Natural killer cell (primary cell): Measurements from ENCODE around the gene AMOTL2. TPM values are rescaled to one million over a fixed set of nuclear protein-coding genes. Genes with fewer than 3 reads are reported as not detected.
A peak's percentile ranks its signal among the peaks of the same experiment; 100 is the strongest.

ENCODE experiments used
- ATAC-seq, 3 donors: fragments of 150-1000 bp in 2 of 3; fragments of 200-7000 bp in 1 of 3; cut with Tn5 transposase; 1 replicate in 1 of 3; 2 replicates in 2 of 3; pipeline ENCODE4 v1.10.0; 2021; ENCODE audit warnings: mild to moderate bottlenecking in 2 of 3, moderate library complexity in 2 of 3
- DNase-seq, 2 donors: peaks; one replicate each; pipeline versions ENCODE4 v3.0.0 to v3.0.0-alpha.2; 2013 to 2021; ENCODE audit warnings: mixed read lengths in 1 of 2
- H3K27ac ChIP-seq: one replicate; pipeline ENCODE4 v1.5.1; 2013; ENCODE audit warnings: mild to moderate bottlenecking, low read length
- H3K27me3 ChIP-seq: one replicate; pipeline ENCODE4 v1.6.1; 2013; ENCODE audit warnings: low read length; ENCODE audit not compliant: control insufficient read depth, insufficient read depth
- H3K36me3 ChIP-seq: one replicate; pipeline ENCODE4 v1.6.1; 2013; ENCODE audit warnings: low read length; ENCODE audit not compliant: control insufficient read depth, insufficient read depth
- H3K4me1 ChIP-seq: one replicate; pipeline ENCODE4 v1.6.1; 2013; ENCODE audit warnings: low read length; ENCODE audit not compliant: control insufficient read depth, insufficient read depth
- H3K4me3 ChIP-seq: one replicate; pipeline ENCODE4 v1.5.1; 2013; ENCODE audit warnings: low read length
- H3K9me3 ChIP-seq: one replicate; pipeline ENCODE4 v1.6.1; 2013; ENCODE audit warnings: low read length; ENCODE audit not compliant: control insufficient read depth, insufficient read depth
- H3K27ac Mint-ChIP-seq, 2 donors: one replicate each; pipeline ENCODE4 v1.8.0; 2022; ENCODE audit warnings: mild to moderate bottlenecking in 2 of 2, mixed read lengths in 2 of 2, moderate library complexity in 1 of 2
- H3K27me3 Mint-ChIP-seq, 2 donors: one replicate each; pipeline ENCODE4 v1.8.0; 2022; ENCODE audit warnings: low read depth in 2 of 2, mixed read lengths in 2 of 2
- H3K36me3 Mint-ChIP-seq: one replicate; pipeline ENCODE4 v1.8.0; 2022; ENCODE audit warnings: mixed read lengths
- H3K4me1 Mint-ChIP-seq, 2 donors: one replicate each; pipeline ENCODE4 v1.8.0; 2022; ENCODE audit warnings: mixed read lengths in 2 of 2
- H3K4me3 Mint-ChIP-seq: one replicate; pipeline ENCODE4 v1.8.0; 2022; ENCODE audit warnings: mild to moderate bottlenecking, moderate library complexity, mixed read lengths
- H3K9me3 Mint-ChIP-seq, 2 donors: one replicate each; pipeline ENCODE4 v1.8.0; 2022; ENCODE audit warnings: mixed read lengths in 2 of 2
- WGBS: methylation state at CpG from one replicate; pipeline ENCODE4 v1.1.7; 2013; ENCODE audit warnings: missing lambda C conversion rate; ENCODE audit not compliant: insufficient coverage; 5-methylcytosine and 5-hydroxymethylcytosine counted together
- intact Hi-C: fragments of 100-400 bp; cut with micrococcal nuclease; formaldehyde crosslinking; loops from one replicate; pipeline ENCODE4 v1.14.2; 2022
- total RNA-seq, 4 donors: library from RNA; stranded (reverse); fragments of 120-200 nt in 1 of 4; gene quantifications; one replicate each; pipeline versions ENCODE4 v1.2.3 to v1.2.4, GENCODE V29; 2013 to 2022
- TF ChIP-seq, protein P1 (sequence below): fragments of 200-600 bp; IDR thresholded peaks from one replicate; pipeline ENCODE4 v1.8.0; 2022; ENCODE audit warnings: antibody characterized with exemption

AMOTL2 gene
- total RNA-seq, 3 donors from 2014 or later (not counting 1 experiment from before 2014, with no cell fraction given) = not detected

DNA sequence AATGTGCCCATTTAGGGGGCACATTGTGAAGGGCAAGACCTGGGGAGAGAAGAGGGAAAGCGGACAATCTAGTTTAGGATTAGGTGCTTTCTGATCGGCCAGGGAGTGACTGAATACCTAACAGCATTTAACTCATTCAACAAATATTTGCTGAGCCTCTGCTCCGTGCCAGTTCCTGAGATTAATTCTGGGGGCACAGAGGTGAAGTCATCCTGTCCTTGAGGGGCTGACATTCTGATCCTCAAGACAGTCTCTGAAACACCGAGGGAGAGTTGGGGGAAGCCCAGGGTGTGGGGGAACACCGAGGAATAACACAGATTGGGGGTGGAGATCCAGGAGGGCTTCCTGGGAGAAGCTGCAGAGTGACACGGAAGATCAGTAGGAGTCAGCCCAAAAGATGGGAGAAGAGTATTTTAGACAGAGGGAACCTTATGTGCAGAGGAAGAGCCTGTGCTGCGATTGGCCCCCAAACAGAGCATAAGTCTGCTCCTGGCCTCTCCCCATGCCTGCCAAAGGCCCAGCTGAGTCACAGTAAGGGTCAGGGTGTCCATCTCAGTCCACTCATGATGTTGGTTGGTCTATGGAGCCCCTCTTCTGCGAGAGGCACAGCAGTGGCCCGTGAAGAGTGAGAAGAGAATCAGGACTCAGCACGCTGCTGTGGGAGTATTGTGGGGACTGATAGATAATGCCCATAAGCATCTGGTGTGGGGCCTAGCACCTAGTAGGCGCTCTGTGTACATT lies 60.2 kb downstream of the AMOTL2 start:
- peaks cover 0 to 5% of the 10 kb centered on the region in 2 donors for H3K4me1 Mint-ChIP-seq
- no peak overlapping the region for H3K27ac Mint-ChIP-seq
- no peak for DNase-seq
- no peaks in the 10 kb centered on the region for H3K36me3 Mint-ChIP-seq
- intact Hi-C loops = no loop called here
- no peak overlapping the region for H3K4me3 Mint-ChIP-seq
- TF ChIP-seq, protein P1, sequence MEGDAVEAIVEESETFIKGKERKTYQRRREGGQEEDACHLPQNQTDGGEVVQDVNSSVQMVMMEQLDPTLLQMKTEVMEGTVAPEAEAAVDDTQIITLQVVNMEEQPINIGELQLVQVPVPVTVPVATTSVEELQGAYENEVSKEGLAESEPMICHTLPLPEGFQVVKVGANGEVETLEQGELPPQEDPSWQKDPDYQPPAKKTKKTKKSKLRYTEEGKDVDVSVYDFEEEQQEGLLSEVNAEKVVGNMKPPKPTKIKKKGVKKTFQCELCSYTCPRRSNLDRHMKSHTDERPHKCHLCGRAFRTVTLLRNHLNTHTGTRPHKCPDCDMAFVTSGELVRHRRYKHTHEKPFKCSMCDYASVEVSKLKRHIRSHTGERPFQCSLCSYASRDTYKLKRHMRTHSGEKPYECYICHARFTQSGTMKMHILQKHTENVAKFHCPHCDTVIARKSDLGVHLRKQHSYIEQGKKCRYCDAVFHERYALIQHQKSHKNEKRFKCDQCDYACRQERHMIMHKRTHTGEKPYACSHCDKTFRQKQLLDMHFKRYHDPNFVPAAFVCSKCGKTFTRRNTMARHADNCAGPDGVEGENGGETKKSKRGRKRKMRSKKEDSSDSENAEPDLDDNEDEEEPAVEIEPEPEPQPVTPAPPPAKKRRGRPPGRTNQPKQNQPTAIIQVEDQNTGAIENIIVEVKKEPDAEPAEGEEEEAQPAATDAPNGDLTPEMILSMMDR = no peak
- Histone ChIP-seq H3K27ac (no peak overlapping the region), H3K4me3 (no peak overlapping the region), H3K36me3 (no peaks in the 10 kb centered on the region), H3K4me1 (no peaks in the 10 kb centered on the region), H3K9me3 (no peaks in the 10 kb centered on the region), H3K27me3 (peaks cover 14% of the 10 kb centered on the region)
- WGBS = 86% methylated on average over 11 of the region's 11 CpGs
- no peaks in the 10 kb centered on the region for H3K9me3 Mint-ChIP-seq
- no peak for ATAC-seq
- H3K27me3 Mint-ChIP-seq = peaks cover 26 to 28% of the 10 kb centered on the region in 2 donors

DNA sequence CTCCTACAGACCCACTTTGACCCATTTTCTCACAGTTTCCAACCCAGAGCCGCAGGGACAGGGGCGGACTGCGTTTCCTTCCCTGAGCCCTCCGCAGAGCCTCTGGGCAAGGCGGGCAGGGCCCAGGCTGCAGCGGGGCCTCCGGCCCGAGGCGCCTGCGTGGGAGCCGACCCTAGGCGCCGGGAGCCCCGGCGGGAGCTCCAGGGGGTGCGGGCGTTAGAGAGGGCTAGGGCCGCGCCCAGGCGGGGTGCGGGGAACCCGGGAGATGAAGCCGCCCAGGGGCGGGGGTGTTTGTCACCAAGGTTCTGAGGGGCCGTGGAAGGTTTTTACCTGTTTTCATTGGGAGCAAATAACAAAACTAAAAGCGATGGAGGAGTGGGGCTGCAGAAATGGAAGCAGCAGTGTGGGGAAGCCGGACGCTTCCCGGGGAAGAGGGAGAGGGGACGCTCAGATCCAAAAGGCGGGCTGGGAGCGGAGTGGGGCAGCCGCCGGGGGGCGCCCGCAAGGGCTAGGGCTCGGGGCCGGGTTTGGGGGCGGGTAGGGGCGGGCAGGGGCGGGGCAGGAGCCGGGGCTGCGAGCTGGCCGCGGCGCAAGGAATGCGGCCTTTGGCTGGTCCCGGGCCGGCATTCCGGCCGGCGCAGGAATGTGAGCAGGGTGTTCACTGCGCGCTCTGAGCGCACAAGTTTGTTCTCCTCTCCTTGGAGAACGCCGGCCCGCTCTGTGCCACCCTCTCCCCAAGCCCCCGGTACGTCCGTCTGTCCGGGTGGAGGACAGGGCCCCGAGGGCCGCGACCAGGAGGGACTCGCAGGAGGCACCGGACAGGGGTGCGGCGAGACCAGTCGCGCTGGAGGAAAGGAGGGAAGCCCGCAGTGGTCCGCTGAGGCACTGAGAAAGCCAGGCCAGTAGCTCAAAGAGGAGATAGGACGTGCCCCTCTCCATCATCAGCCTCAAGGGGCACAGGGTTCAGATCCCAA lies 61.1 kb downstream of the AMOTL2 start:
- Histone ChIP-seq H3K27me3 (peaks cover 14% of the 10 kb centered on the region), H3K27ac (no peak overlapping the region), H3K4me1 (peaks cover 3% of the 10 kb centered on the region), H3K9me3 (no peaks in the 10 kb centered on the region), H3K4me3 (no peak overlapping the region), H3K36me3 (no peaks in the 10 kb centered on the region)
- H3K4me3 Mint-ChIP-seq = peak overlapping the region; percentile 17
- TF ChIP-seq, protein P1 = no peak
- intact Hi-C loops = no loop called here
- H3K27ac Mint-ChIP-seq = no peak overlapping the region
- peaks cover 5 to 9% of the 10 kb centered on the region in 2 donors for H3K4me1 Mint-ChIP-seq
- no peak for DNase-seq
- peaks cover 29 to 32% of the 10 kb centered on the region in 2 donors for H3K27me3 Mint-ChIP-seq
- H3K9me3 Mint-ChIP-seq = no peaks in the 10 kb centered on the region
- no peaks in the 10 kb centered on the region for H3K36me3 Mint-ChIP-seq
- ATAC-seq = peak in 1 of 3 donors; percentile 8
- 12% methylated on average over 74 of the region's 74 CpGs for WGBS

DNA sequence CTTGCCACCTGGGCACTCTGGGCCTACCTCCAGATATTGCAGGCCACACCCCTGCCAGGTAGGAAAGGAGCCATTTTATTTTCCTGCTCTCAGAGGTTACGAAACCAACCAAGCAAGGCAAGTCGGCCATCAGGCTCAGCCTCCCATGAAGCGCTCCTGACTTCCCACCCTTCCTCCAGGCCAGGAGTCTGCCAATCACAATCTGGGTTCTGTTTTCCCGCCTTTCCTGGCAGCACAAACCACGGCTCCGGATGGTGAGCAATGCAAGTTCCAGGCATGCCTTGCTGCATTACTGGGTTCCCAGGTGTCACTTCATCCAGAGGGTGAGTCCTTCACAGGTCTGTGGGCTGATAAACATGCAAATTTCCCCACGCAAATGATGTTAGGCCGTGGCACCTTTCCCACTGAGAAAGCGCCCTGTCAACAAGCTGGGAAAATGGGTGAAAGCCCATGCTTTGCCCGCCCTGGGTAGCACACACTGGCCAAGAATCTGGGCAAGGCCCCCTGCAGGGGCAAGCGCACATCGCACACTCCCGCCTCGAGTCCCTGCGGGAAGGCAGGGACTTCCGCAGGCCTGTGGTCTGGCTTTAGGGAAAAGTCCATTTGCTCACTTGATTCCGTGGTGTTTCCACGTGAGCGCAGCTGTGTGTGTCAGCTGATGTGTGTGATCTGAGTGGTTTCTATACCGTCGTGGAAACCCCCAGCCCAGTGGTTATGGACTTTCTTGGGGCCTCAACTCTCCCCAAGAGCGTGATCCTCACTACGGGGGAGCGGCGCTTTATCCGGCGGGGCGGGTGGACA lies 62.0 kb downstream of the AMOTL2 start:
- H3K36me3 ChIP-seq = no peaks in the 10 kb centered on the region
- DNase-seq (peak in 1 of 2 donors; percentile 19), ATAC-seq (peak in 2 of 3 donors; percentile 59 to 73)
- WGBS = 68% methylated on average over 28 of the region's 28 CpGs
- Mint-ChIP-seq H3K9me3 (no peaks in the 10 kb centered on the region), H3K4me3 (no peak overlapping the region), H3K4me1 (peaks cover 8 to 12% of the 10 kb centered on the region in 2 donors), H3K27ac (no peak overlapping the region), H3K27me3 (peaks cover 33 to 41% of the 10 kb centered on the region in 2 donors), H3K36me3 (no peaks in the 10 kb centered on the region)
- H3K27ac ChIP-seq = no peak overlapping the region
- peaks cover 17% of the 10 kb centered on the region for H3K27me3 ChIP-seq
- TF ChIP-seq, protein P1 = no peak
- H3K4me1 ChIP-seq = peaks cover 4% of the 10 kb centered on the region
- intact Hi-C loops = no loop called here
- H3K9me3 ChIP-seq = no peaks in the 10 kb centered on the region
- no peak overlapping the region for H3K4me3 ChIP-seq
